ENCODE results near the gene STAG1.
"Not testable (repeated sequence)": the region's sequence is repeated elsewhere in the genome, so short reads cannot be mapped to it uniquely, and the experiment has no call there.

The STAG1 gene

DNA sequence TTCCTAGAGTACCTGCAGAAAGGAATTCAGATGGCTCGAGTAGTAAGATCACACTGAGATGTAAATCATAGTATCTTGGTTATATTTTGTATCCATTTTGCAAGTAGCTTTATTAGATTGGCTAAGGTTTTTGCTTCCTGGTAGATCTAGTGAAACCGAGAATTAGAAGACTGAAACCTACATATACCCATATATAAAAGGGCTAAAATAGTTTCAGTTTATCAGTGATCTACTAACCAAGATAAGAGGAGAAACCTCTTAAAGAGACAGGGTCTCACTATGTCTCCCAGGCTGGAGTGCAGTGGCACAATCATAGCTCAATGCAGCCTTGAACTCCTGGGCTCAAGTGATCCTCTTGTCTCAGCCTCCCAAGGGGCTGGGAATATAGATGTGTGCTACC lies 366.7 kb downstream of the STAG1 start:
- no peak overlapping the region for H3K4me3 ChIP-seq (ENCODE audit: control insufficient read depth, low read depth, low read length)
- no peak for TF ChIP-seq CTCF (IDR thresholded peaks at IDR 0.05; ENCODE audit: control insufficient read depth, insufficient read depth, low read depth, low read length, missing control alignments)
- DNase-seq (ENCODE audit: low read depth) = no peak

- no peak for DNase-seq (ENCODE audit: low read depth)
- TF ChIP-seq CTCF (IDR thresholded peaks at IDR 0.05; ENCODE audit: control insufficient read depth, insufficient read depth, low read depth, low read length, missing control alignments) = no peak
- no peak overlapping the region for H3K4me3 ChIP-seq (ENCODE audit: control insufficient read depth, low read depth, low read length)
Observed at GRCh38 chr3:136381051-136381450, 371.1 kb downstream of the STAG1 start.

- TF ChIP-seq CTCF (IDR thresholded peaks at IDR 0.05; ENCODE audit: control insufficient read depth, insufficient read depth, low read depth, low read length, missing control alignments) = no peak
- no peak overlapping the region for H3K4me3 ChIP-seq (ENCODE audit: control insufficient read depth, low read depth, low read length)
- DNase-seq (ENCODE audit: low read depth) = no peak
Observed at GRCh38 chr3:136380530-136380929, 371.6 kb downstream of the STAG1 start.

GRCh38 chr3:136378011-136378410 lies 374.2 kb downstream of the STAG1 start:
- no peak overlapping the region for H3K4me3 ChIP-seq (ENCODE audit: control insufficient read depth, low read depth, low read length)
- TF ChIP-seq CTCF (IDR thresholded peaks at IDR 0.05; ENCODE audit: control insufficient read depth, insufficient read depth, low read depth, low read length, missing control alignments) = no peak
- DNase-seq (ENCODE audit: low read depth) = no peak

- DNase-seq (ENCODE audit: low read depth) = no peak
- no peak overlapping the region for H3K4me3 ChIP-seq (ENCODE audit: control insufficient read depth, low read depth, low read length)
- TF ChIP-seq CTCF (IDR thresholded peaks at IDR 0.05; ENCODE audit: control insufficient read depth, insufficient read depth, low read depth, low read length, missing control alignments) = no peak
Observed at GRCh38 chr3:136377508-136377907, 374.7 kb downstream of the STAG1 start.

- not testable (repeated sequence) for H3K4me3 ChIP-seq (ENCODE audit: control insufficient read depth, low read depth, low read length); DNase-seq (ENCODE audit: low read depth)
Observed at GRCh38 chr3:136375800-136376199, 376.4 kb downstream of the STAG1 start.

DNA sequence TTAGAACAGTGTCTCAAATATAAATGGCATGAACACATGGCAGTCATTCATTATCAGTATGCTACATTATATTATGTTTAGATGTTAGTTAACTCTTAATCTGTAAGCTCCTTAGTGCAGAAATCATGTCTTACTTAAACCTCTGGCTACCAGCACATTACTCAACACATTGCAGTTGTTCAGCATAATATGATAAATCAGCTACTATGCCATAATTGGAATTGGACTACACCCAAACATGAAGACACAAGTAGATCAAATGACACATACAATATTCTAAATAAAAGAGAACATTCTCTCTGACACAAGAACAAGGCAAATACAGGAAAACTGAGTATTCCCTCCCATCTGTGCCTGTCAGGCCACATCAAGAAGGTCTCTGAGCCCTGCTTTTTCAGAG lies 385.9 kb downstream of the STAG1 start:
- DNase-seq (ENCODE audit: low read depth) = no peak
- no peak for TF ChIP-seq CTCF (IDR thresholded peaks at IDR 0.05; ENCODE audit: control insufficient read depth, insufficient read depth, low read depth, low read length, missing control alignments)
- no peak overlapping the region for H3K4me3 ChIP-seq (ENCODE audit: control insufficient read depth, low read depth, low read length)
